WERI-Rb-1 (cell line): ENCODE measurements around the gene PPFIA1.

Experiments used
- DNase-seq: peaks from one replicate; pipeline ENCODE4 v3.0.0-alpha.2; 2020
- H3K27ac ChIP-seq: fragments of 250-450 bp; sonication (Bioruptor Pico); 2 replicates; pipeline ENCODE4 v1.5.1; 2020; ENCODE audit warnings: mild to moderate bottlenecking, moderate library complexity
- H3K27me3 ChIP-seq: fragments of 250-450 bp; sonication (Bioruptor Pico); 2 replicates; pipeline ENCODE4 v1.5.1; 2021; ENCODE audit warnings: mild to moderate bottlenecking, low read depth, moderate library complexity; ENCODE audit not compliant: insufficient read depth, severe bottlenecking
- H3K36me3 ChIP-seq: fragments of 250-450 bp; sonication (Bioruptor Pico); 2 replicates; pipeline ENCODE4 v1.5.1; 2020; ENCODE audit warnings: mild to moderate bottlenecking, moderate library complexity
- H3K4me3 ChIP-seq: 2 replicates; pipeline ENCODE4 v1.5.1; 2011; ENCODE audit warnings: low read depth, mild to moderate bottlenecking, control low read depth, low read length
- H3K9me3 ChIP-seq: fragments of 250-450 bp; sonication (Bioruptor Pico); 2 replicates; pipeline ENCODE4 v1.5.1; 2021; ENCODE audit warnings: mild to moderate bottlenecking, moderate library complexity; ENCODE audit not compliant: severe bottlenecking
- TF ChIP-seq, protein P1 (sequence below): IDR thresholded peaks from 2 replicates; pipeline ENCODE4 v1.5.1; 2011; ENCODE audit warnings: low read depth, mild to moderate bottlenecking, control low read depth, inconsistent platforms, low read length

Gene PPFIA1

GRCh38 chr11:70378506-70379134 lies 108.1 kb downstream of the PPFIA1 start:
- H3K36me3 ChIP-seq, result peaks cover 68% of the 10 kb centered on the region

DNA sequence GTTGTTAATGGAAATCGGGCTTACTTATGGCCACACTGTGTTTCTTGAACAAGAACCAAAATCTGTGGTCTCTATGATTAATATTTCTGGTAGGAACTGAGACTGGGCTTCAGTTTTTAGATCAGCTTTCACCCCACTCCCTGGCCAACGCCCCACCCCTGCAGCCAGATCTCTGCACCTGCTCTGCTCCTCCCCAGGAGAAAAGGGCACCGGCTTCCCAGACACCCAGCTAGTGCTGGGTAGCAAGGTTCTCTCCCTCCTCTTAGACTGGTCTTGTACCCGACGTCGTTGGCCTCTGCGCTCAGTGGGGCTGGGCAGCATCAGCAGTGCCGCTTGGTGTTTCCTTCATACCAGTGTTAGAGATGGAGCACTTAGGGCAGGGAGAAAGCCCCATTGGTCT lies 110.9 kb downstream of the PPFIA1 start:
- no peak for DNase-seq
- H3K36me3 ChIP-seq, result peaks cover 66% of the 10 kb centered on the region

More at GRCh38 chr11:70378506-70379134, 108.1 kb downstream of the PPFIA1 start:
- no peak overlapping the region for H3K27ac ChIP-seq
- H3K9me3 ChIP-seq, result no peaks in the 10 kb centered on the region
- TF ChIP-seq, protein P1, sequence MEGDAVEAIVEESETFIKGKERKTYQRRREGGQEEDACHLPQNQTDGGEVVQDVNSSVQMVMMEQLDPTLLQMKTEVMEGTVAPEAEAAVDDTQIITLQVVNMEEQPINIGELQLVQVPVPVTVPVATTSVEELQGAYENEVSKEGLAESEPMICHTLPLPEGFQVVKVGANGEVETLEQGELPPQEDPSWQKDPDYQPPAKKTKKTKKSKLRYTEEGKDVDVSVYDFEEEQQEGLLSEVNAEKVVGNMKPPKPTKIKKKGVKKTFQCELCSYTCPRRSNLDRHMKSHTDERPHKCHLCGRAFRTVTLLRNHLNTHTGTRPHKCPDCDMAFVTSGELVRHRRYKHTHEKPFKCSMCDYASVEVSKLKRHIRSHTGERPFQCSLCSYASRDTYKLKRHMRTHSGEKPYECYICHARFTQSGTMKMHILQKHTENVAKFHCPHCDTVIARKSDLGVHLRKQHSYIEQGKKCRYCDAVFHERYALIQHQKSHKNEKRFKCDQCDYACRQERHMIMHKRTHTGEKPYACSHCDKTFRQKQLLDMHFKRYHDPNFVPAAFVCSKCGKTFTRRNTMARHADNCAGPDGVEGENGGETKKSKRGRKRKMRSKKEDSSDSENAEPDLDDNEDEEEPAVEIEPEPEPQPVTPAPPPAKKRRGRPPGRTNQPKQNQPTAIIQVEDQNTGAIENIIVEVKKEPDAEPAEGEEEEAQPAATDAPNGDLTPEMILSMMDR, result no peak
- no peak overlapping the region for H3K4me3 ChIP-seq
- no peak for DNase-seq
- H3K27me3 ChIP-seq, result no peaks in the 10 kb centered on the region

GRCh38 chr11:70381872-70382861 lies 111.7 kb downstream of the PPFIA1 start:
- no peak overlapping the region for H3K27ac ChIP-seq

More for the DNA sequence above, 110.9 kb downstream of the PPFIA1 start:
- H3K27ac ChIP-seq, result no peak overlapping the region
- no peaks in the 10 kb centered on the region for H3K27me3 ChIP-seq
- TF ChIP-seq, protein P1, result no peak
- H3K9me3 ChIP-seq, result no peaks in the 10 kb centered on the region
- H3K4me3 ChIP-seq, result no peak overlapping the region

DNA sequence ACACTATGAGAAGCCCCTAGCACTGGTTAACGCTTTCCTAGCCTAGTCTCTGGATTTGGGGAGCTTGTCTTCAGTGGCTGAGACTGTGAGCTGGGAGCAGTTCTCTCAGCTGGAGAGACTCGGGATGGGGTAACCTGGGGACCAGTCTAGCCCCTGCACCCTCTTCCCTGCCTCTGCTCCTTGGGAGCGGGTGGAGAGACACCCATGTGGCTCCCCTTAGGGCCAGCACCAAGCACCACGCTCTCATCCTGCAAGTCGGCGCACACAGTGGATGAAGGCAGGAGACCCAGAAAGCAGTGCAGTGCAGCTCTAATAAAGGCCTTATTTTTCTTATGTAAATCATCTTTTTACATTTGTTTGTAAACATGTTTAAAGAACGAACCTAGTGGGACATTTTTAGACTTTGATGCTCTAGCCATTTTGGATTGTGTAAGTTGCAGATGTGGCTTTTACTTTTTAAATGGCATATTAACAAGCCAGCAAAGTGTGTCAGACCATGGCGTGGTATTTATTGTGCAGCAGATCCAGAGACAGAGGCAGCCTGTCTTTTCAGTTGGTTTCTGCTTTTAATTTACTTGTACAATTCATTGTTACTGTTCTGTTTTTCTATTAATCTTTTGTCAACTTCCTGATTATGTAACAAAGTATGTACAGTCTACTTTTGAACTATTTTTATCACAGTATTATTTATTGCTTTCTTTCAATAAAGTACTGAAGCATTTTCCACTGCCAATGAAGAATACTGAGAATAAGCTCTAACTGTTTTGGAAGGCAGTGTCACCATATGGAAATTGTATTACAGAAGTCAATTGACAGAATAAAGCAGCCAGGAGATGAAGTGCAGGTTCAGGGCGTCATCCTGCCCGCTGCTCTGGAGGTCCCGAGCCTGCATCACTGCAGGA lies 113.4 kb downstream of the PPFIA1 start:
- Histone ChIP-seq H3K27me3 (no peaks in the 10 kb centered on the region), H3K27ac (no peak overlapping the region), H3K9me3 (no peaks in the 10 kb centered on the region), H3K4me3 (no peak overlapping the region), H3K36me3 (peaks cover 47% of the 10 kb centered on the region)
- DNase-seq, result no peak
- TF ChIP-seq, protein P1, result no peak

More at GRCh38 chr11:70381872-70382861, 111.7 kb downstream of the PPFIA1 start:
- H3K27me3 ChIP-seq, result no peaks in the 10 kb centered on the region
- no peak for DNase-seq
- H3K9me3 ChIP-seq, result no peaks in the 10 kb centered on the region
- peaks cover 62% of the 10 kb centered on the region for H3K36me3 ChIP-seq
- TF ChIP-seq, protein P1, result no peak
- H3K4me3 ChIP-seq, result no peak overlapping the region

- Histone ChIP-seq H3K27me3 (no peaks in the 10 kb centered on the region), H3K4me3 (no peak overlapping the region), H3K9me3 (no peaks in the 10 kb centered on the region), H3K36me3 (peaks cover 43% of the 10 kb centered on the region), H3K27ac (no peak overlapping the region)
- TF ChIP-seq, protein P1, result no peak
- no peak for DNase-seq
Measured at GRCh38 chr11:70384566-70385152, 114.2 kb downstream of the PPFIA1 start.
